ENCODE data around the gene ADAMTS6.
A peak's percentile ranks its signal among the peaks of the same experiment; 100 is the strongest.

Gene ADAMTS6

GRCh38 chr5:65246741-65247140, 235.0 kb downstream of the ADAMTS6 start:
- no peak for TF ChIP-seq CTCF (IDR thresholded peaks at IDR 0.05)

- no peak for TF ChIP-seq CTCF (IDR thresholded peaks at IDR 0.05)
Measured at GRCh38 chr5:65244031-65244430, 237.7 kb downstream of the ADAMTS6 start.

- no peak for TF ChIP-seq CTCF (IDR thresholded peaks at IDR 0.05)
Measured at GRCh38 chr5:65243161-65243560, 238.6 kb downstream of the ADAMTS6 start.

- no peak for TF ChIP-seq CTCF (IDR thresholded peaks at IDR 0.05)
Measured at GRCh38 chr5:65229841-65230240, 251.9 kb downstream of the ADAMTS6 start.

- TF ChIP-seq CTCF (IDR thresholded peaks at IDR 0.05): peak; percentile 67
Measured at GRCh38 chr5:65213921-65214525, 267.7 kb downstream of the ADAMTS6 start.

GRCh38 chr5:65209341-65209740, 272.4 kb downstream of the ADAMTS6 start:
- no peak for TF ChIP-seq CTCF (IDR thresholded peaks at IDR 0.05)

GRCh38 chr5:65204966-65205365, 276.8 kb downstream of the ADAMTS6 start:
- no peak for TF ChIP-seq CTCF (IDR thresholded peaks at IDR 0.05)

GRCh38 chr5:65203746-65204145, 278.0 kb downstream of the ADAMTS6 start:
- no peak for TF ChIP-seq CTCF (IDR thresholded peaks at IDR 0.05)
